ENCODE measurements around the gene ADGRG3.

The ADGRG3 gene

GRCh38 chr16:57668263-57668571 lies at the start of gene ADGRG3:
Gene ADGRG3 (plus strand): TSS chr16:57668306. CDS start chr16:57668348, 42 bp downstream.
- no peak for DNase-seq

- no peak for DNase-seq
These were observed 48.9 kb upstream of the ADGRG3 start for GRCh38 chr16:57619133-57619605.

- DNase-seq, result no peak
These were observed 48.3 kb upstream of the ADGRG3 start for GRCh38 chr16:57619606-57620334.

GRCh38 chr16:57620335-57621231 lies 47.5 kb upstream of the ADGRG3 start:
- no peak for DNase-seq

GRCh38 chr16:57621521-57622271 lies 46.4 kb upstream of the ADGRG3 start:
- no peak for DNase-seq

GRCh38 chr16:57622361-57623250 lies 45.5 kb upstream of the ADGRG3 start:
- no peak for DNase-seq

GRCh38 chr16:57623251-57624043 lies 44.7 kb upstream of the ADGRG3 start:
- no peak for DNase-seq

- no peak for DNase-seq
These were observed 43.9 kb upstream of the ADGRG3 start for GRCh38 chr16:57624044-57624688.

GRCh38 chr16:57624806-57625500 lies 43.2 kb upstream of the ADGRG3 start:
- peak; percentile 14 for DNase-seq

GRCh38 chr16:57626420-57627170 lies 41.5 kb upstream of the ADGRG3 start:
- DNase-seq, result no peak

- no peak for DNase-seq
These were observed 40.8 kb upstream of the ADGRG3 start for GRCh38 chr16:57627184-57627871.

GRCh38 chr16:57628008-57628781 lies 39.9 kb upstream of the ADGRG3 start, which contains the start of gene ADGRG1:
Gene ADGRG1 (plus strand): TSS chr16:57628630. CDS start chr16:57650288, 21,658 bp downstream.
- DNase-seq, result peak; percentile 23

- DNase-seq, result no peak
These were observed 39.3 kb upstream of the ADGRG3 start for GRCh38 chr16:57628783-57629293.

GRCh38 chr16:57629516-57630406 lies 38.3 kb upstream of the ADGRG3 start:
- no peak for DNase-seq

- DNase-seq, result no peak
These were observed 37.7 kb upstream of the ADGRG3 start for GRCh38 chr16:57630407-57630797.

All from NCI-H1092 treated with DMSO at 0.1 percent for 48 hours (cell line).